Stimulated activated CD8-positive, alpha-beta memory T cell treated with anti-CD3 and anti-CD28 coated beads, Interleukin-15, amount 100 ng/mL, for 1 hour (primary cell): ENCODE measurements around the gene AFF4.

Experiments
- DNase-seq: peaks from one replicate; pipeline ENCODE4 v3.0.0-alpha.2; 2020; ENCODE audit warnings: low read depth

AFF4 gene

DNA sequence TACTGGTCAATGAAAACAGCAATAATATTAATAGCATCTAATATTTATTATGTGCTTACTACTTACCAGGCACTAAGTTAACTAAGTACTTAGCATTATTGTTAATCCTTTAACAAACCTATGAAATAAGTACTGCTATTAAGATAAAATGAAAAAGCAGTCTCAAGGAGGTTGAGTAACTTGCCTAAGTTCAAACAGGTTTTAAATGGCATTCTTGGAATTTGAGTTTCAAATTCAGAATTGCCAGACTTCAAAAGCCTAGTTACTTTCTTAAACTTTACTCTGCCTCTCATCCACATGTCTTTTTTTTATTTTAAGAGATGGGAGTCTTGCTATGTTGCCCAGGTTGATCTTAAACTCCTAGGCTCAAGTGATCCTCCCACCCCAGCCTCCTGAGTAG, 73.9 kb downstream of the AFF4 start:
- DNase-seq, result no peak

GRCh38 chr5:132887283-132887682, 76.2 kb downstream of the AFF4 start:
- no peak for DNase-seq

- DNase-seq, result no peak
These were observed 77.2 kb downstream of the AFF4 start for GRCh38 chr5:132886064-132886823.

DNA sequence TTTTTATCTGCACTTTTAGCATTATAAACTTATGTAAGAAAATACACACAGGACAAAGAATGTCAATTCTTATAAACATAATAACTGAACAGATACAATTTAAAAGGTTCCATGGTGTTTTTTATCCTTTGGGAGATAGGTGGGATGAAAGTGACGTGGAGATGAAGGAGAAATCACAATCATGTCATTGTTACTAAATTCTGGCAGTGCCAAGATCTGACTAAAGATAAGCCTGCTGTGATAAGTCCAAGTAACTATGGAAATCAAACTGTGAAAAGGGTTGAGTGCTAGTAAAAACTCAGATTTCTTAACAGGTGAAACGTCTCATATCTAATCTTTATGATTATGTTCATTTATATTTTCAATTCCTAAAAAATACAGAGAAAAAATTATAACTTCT, 78.9 kb downstream of the AFF4 start:
- DNase-seq, result no peak

DNA sequence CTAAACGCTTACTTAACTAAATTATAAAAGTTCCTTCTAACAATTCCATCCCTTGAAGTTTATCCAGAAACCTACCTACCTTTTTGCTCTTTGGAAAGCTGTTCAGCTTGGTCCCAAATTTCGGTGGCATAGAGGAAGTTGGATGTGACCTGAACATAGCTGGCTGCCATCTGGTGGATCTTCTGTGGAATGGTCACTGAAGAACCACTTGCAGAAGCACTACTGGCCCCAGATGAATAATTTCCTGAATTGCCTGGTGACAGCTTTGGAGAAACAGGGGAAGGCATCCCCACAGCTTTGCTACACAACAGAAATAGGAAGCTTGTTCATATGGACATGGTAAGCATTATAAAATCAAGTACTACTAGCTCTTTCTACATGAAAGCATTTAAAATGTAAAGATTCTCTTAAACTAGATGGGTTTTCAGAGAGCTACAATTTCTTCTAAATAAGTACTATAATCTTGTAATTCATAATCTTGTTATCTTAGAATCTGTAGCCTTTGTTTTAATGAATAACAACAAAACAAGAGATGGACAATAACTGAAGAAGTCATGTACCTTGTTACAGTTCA, 80.1 kb downstream of the AFF4 start:
- no peak for DNase-seq

GRCh38 chr5:132877938-132878337, 85.5 kb downstream of the AFF4 start:
- DNase-seq, result no peak

- no peak for DNase-seq
These were observed 86.0 kb downstream of the AFF4 start for GRCh38 chr5:132877466-132877865.

DNA sequence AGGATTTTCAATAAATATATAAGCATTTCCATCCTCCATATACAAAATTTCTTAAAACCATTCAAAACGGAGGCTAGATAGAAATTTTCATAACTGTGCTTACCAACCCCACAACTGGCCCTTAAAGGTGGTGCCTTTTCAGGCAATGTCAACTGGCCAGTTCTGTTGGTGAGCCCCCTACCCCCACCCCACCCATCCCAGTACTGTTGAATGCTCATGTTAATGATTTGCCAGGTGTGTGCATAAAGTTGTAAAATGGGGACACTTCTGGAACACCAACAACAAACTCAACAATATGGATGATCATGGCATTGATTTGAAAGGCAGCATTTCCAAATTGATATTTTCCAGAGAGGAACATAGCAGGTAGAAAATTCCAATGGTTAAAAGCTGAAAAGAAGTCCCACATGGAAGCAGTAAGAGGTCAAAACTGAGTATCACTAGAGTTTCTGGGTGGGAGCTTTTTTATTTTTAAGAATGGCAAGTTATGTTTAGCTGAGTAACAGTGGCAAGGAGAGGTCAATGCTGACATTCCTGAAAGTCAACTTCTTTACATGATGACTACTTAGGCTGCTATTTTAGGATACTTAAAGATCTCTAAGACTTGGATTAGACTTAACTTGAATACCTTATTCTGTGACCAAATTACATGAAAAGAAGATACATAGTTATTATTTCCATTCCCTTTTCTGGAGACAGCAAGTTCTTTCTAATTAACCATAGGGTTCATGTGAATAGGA, 87.2 kb downstream of the AFF4 start:
- no peak for DNase-seq

- no peak for DNase-seq
These were observed 89.5 kb downstream of the AFF4 start for GRCh38 chr5:132873930-132874271.

DNA sequence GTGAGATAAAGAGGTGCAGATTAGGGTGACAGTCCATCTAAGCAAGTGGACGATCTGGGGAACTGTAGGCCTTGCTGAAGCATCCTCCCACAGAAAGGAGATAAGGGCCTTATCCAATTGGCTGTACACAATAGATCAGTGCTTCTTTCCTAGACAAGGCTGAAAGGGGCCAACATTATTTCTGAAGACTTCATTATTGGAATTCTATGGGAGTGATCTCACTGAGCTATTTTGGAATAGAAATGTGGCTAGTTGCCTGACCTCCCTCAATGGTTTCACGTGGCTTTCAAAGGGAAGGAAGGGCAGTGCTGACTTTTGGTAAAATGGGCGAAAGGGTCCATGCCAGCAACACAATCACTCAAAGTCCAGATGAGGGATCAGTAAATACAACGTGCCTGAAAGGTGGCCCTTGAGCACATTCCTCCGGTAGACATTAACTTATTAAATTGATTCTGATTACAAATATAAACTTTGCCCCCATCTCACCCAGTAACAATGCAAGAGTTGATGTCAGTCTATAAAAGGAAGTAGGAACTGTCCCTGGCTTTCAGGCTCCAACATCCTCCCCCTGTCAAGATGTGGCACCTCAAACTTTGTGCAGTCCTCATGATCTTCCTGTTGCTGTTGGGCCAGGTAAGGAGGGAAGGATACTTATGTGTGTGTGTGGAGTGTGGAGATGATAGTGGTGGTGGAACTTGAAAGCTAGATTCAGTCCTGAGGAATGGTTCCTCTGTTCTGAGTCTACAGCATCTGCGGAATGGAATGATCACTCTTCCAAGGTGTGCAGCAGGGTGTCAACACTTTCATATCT, 90.1 kb downstream of the AFF4 start, which contains the start of gene LEAP2:
LEAP2 (plus strand) TSS at position 550 of the 811 bp plus-strand sequence; CDS start at position 577, 27 bp downstream.
- no peak for DNase-seq

- DNase-seq, result no peak
These were observed 90.7 kb downstream of the AFF4 start for GRCh38 chr5:132872788-132873118.

- no peak for DNase-seq
These were observed 91.8 kb downstream of the AFF4 start for GRCh38 chr5:132871459-132872284.

- no peak for DNase-seq
These were observed 92.6 kb downstream of the AFF4 start for GRCh38 chr5:132870801-132871200.

GRCh38 chr5:132868754-132869153, 94.7 kb downstream of the AFF4 start:
- no peak for DNase-seq

GRCh38 chr5:132867046-132867451, 96.4 kb downstream of the AFF4 start:
- DNase-seq, result no peak

- DNase-seq, result peak; percentile 78
These were observed 96.9 kb downstream of the AFF4 start, which contains the start of the genes GDF9 and UQCRQ for GRCh38 chr5:132866342-132867045. GDF9 (minus strand) TSS chr5:132866469; CDS start chr5:132864533, 1,936 bp downstream. UQCRQ (plus strand) TSS chr5:132866642; CDS start chr5:132866882, 240 bp downstream.

DNA sequence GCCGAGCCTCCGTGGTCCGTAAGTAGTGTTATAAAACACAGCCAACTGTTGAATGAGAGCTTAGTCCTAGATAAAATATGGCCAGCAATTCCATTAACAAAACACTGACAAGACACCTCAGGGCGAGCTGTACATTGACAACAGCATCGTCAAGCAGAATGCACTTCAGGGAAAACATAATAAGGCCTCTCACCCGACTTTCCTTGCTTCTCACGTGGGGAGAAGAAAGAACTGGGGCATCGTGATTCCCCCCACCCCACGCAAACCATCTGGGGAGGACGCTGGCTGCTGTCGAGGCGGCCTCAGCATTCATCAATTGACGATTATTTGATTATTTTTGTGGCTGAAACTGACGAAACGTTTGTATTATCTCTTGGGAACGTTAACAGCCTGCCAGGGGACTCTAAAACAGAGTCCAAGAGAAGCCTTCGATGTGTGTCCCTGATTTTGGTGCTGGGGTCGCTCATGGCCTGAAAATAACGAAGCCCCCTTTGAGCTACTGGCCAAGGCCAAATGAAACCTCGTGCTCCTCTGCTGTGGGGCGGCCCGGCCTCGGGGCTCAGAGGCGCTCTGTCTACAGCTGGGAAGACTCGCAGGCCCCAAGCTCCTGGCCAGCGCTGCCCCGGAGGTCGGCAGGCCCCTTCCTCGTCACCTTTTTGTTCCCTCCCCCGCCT, 97.6 kb downstream of the AFF4 start:
- no peak for DNase-seq

- no peak for DNase-seq
These were observed 102.7 kb downstream of the AFF4 start for GRCh38 chr5:132860742-132861141.

DNA sequence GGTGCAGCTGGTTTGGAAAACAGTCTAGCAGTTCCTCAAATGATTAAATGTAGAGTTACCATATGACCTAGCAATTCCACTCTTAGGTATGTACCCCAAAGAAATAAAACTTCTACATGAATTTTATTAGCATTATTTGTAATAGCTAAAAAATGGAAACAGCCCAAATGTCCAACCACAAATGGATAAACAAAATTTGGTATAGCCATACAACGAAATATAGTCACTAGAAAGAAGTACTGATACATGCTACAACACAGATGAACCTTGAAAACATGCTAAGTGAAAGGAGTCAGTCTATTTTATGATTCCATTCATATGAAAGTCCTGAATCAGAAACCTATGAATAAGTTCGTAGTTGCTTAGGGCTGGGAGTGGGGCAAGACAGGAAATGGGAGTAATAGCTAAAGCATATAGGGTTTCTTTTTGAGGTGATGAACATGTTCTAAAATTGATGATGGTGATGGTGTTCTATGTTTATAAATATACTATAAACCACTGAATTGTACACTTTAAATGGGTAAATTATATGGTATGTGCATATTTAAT, 103.5 kb downstream of the AFF4 start:
- DNase-seq, result no peak

DNA sequence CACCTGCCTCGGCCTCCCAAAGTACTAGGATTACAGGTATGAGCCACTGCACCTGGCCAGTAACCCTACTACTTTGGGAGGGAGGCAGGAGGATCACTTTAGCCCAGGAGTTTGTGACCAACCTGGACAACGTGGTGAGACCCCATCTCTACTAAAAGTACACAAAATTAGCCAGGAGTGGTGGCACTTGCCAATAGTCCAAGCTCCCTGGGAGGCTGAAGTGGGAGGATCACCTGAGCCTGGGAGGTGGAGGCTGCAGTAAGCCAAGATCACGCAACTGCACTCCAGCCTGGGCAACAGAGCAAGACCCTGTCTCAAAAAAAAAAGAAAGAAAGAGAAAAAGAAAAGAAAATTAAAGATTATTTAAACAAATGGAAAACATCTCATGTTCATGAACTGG, 107.4 kb downstream of the AFF4 start:
- no peak for DNase-seq
